Measurements from ENCODE around the gene CDC23.

The CDC23 gene

GRCh38 chr5:138188626-138189025 lies 24.5 kb downstream of the CDC23 start:
- Histone ChIP-seq H3K4me3 (ENCODE audit: low read depth, low read length) (no peak overlapping the region), H3K23ac (ENCODE audit: low read length) (no peak overlapping the region), H2AFZ (ENCODE audit: insufficient read depth, low read length, poor library complexity) (no peak overlapping the region), H2BK12ac (ENCODE audit: low read length) (no peak overlapping the region), H3K18ac (ENCODE audit: low read length) (no peak overlapping the region), H3K4ac (ENCODE audit: low read depth, low read length) (no peak overlapping the region), H2AK5ac (ENCODE audit: low read length) (no peak overlapping the region), H3K79me1 (ENCODE audit: low read length) (no peaks in the 10 kb centered on the region), H3K9me3 (ENCODE audit: insufficient read depth, low read depth, low read length) (no peaks in the 10 kb centered on the region), H4K91ac (ENCODE audit: low read depth, low read length) (no peak overlapping the region), H3K27ac (ENCODE audit: low read depth, low read length) (no peak overlapping the region), H3K14ac (ENCODE audit: low read length) (no peak overlapping the region), H3K4me1 (ENCODE audit: control insufficient read depth in 1 of 2, insufficient read depth in 2 of 2, low read length in 2 of 2) (no peaks in the 10 kb centered on the region), H3K9ac (ENCODE audit: low read length) (no peak overlapping the region), H2BK5ac (ENCODE audit: low read depth, low read length, poor library complexity) (no peak overlapping the region), H4K8ac (ENCODE audit: low read depth, low read length) (no peak overlapping the region), H3K36me3 (ENCODE audit: control insufficient read depth in 1 of 2, insufficient read depth in 2 of 2, low read length in 2 of 2) (peaks cover 34 to 54% of the 10 kb centered on the region in 2 experiments), H2BK120ac (ENCODE audit: insufficient read depth, low read length, poor library complexity) (no peak overlapping the region), H4K12ac (ENCODE audit: low read depth, low read length) (no peak overlapping the region), H3K4me2 (ENCODE audit: low read length) (no peak overlapping the region), H3K27me3 (ENCODE audit: insufficient read depth, low read length) (no peaks in the 10 kb centered on the region), H3K79me2 (ENCODE audit: control insufficient read depth, insufficient read depth, low read length, poor library complexity) (no peaks in the 10 kb centered on the region)
- WGBS (ENCODE audit: extremely low coverage, insufficient coverage, insufficient read length) = no CpG with 5 or more reads among the region's 3 CpGs
- no peak for DNase-seq

GRCh38 chr5:138186002-138186447 lies 27.1 kb downstream of the CDC23 start:
- no peak overlapping the region for H3K27ac ChIP-seq (ENCODE audit: low read depth, low read length)
- no peaks in the 10 kb centered on the region for H3K79me1 ChIP-seq (ENCODE audit: low read length)
- no peaks in the 10 kb centered on the region for H3K79me2 ChIP-seq (ENCODE audit: control insufficient read depth, insufficient read depth, low read length, poor library complexity)
- H2BK120ac ChIP-seq (ENCODE audit: insufficient read depth, low read length, poor library complexity) = no peak overlapping the region
- no peaks in the 10 kb centered on the region for H3K27me3 ChIP-seq (ENCODE audit: insufficient read depth, low read length)
- H3K36me3 ChIP-seq (ENCODE audit: control insufficient read depth in 1 of 2, insufficient read depth in 2 of 2, low read length in 2 of 2) = peaks cover 42 to 63% of the 10 kb centered on the region in 2 experiments
- H4K12ac ChIP-seq (ENCODE audit: low read depth, low read length) = no peak overlapping the region
- no peaks in the 10 kb centered on the region for H3K9me3 ChIP-seq (ENCODE audit: insufficient read depth, low read depth, low read length)
- no peak overlapping the region for H3K14ac ChIP-seq (ENCODE audit: low read length)
- no peak overlapping the region for H4K8ac ChIP-seq (ENCODE audit: low read depth, low read length)
- peak in 1 of 2 donors; percentile 25 for DNase-seq
- H4K91ac ChIP-seq (ENCODE audit: low read depth, low read length) = no peak overlapping the region
- no peak overlapping the region for H2AFZ ChIP-seq (ENCODE audit: insufficient read depth, low read length, poor library complexity)
- no peaks in the 10 kb centered on the region for H3K4me1 ChIP-seq (ENCODE audit: control insufficient read depth in 1 of 2, insufficient read depth in 2 of 2, low read length in 2 of 2)
- H2BK12ac ChIP-seq (ENCODE audit: low read length) = no peak overlapping the region
- H2BK5ac ChIP-seq (ENCODE audit: low read depth, low read length, poor library complexity) = no peak overlapping the region
- H3K4me3 ChIP-seq (ENCODE audit: low read depth, low read length) = no peak overlapping the region
- H3K4ac ChIP-seq (ENCODE audit: low read depth, low read length) = no peak overlapping the region
- WGBS (ENCODE audit: extremely low coverage, insufficient coverage, insufficient read length) = no CpG with 5 or more reads among the region's 2 CpGs
- H3K9ac ChIP-seq (ENCODE audit: low read length) = no peak overlapping the region
- no peak overlapping the region for H3K23ac ChIP-seq (ENCODE audit: low read length)
- H2AK5ac ChIP-seq (ENCODE audit: low read length) = no peak overlapping the region
- no peak overlapping the region for H3K18ac ChIP-seq (ENCODE audit: low read length)
- H3K4me2 ChIP-seq (ENCODE audit: low read length) = no peak overlapping the region

DNA sequence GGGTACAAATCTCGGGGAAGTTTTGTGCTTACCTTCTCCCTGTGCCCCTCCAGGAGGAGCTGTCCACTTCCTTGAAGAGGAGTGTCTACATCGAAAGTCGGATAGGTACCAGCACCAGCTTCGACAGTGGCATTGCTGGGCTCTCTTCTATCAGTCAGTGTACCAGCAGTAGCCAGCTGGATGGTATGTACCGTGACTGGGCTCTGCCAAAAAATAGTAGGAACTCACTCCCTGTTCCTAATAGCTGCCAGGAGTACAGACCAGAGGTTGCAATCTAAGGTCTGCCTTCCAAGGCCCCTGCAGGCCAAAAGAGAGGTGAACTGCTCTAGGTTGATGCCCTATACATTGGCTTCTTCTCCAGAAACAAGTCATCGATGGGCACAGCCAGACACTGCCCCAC lies 30.3 kb downstream of the CDC23 start:
- Histone ChIP-seq H2BK120ac (ENCODE audit: insufficient read depth, low read length, poor library complexity) (no peak overlapping the region), H3K14ac (ENCODE audit: low read length) (no peak overlapping the region), H3K4ac (ENCODE audit: low read depth, low read length) (no peak overlapping the region), H2AFZ (ENCODE audit: insufficient read depth, low read length, poor library complexity) (no peak overlapping the region), H3K27me3 (ENCODE audit: insufficient read depth, low read length) (no peaks in the 10 kb centered on the region), H3K23ac (ENCODE audit: low read length) (no peak overlapping the region), H4K8ac (ENCODE audit: low read depth, low read length) (no peak overlapping the region), H3K4me1 (ENCODE audit: control insufficient read depth in 1 of 2, insufficient read depth in 2 of 2, low read length in 2 of 2) (no peaks in the 10 kb centered on the region), H3K9me3 (ENCODE audit: insufficient read depth, low read depth, low read length) (no peaks in the 10 kb centered on the region), H3K9ac (ENCODE audit: low read length) (no peak overlapping the region), H3K79me2 (ENCODE audit: control insufficient read depth, insufficient read depth, low read length, poor library complexity) (peaks cover 3% of the 10 kb centered on the region), H3K4me3 (ENCODE audit: low read depth, low read length) (no peak overlapping the region), H3K79me1 (ENCODE audit: low read length) (peaks cover 1% of the 10 kb centered on the region), H2AK5ac (ENCODE audit: low read length) (no peak overlapping the region), H2BK12ac (ENCODE audit: low read length) (no peak overlapping the region), H3K27ac (ENCODE audit: low read depth, low read length) (no peak overlapping the region), H3K36me3 (ENCODE audit: control insufficient read depth in 1 of 2, insufficient read depth in 2 of 2, low read length in 2 of 2) (peaks cover 34 to 52% of the 10 kb centered on the region in 2 experiments), H3K4me2 (ENCODE audit: low read length) (no peak overlapping the region), H4K91ac (ENCODE audit: low read depth, low read length) (no peak overlapping the region), H4K12ac (ENCODE audit: low read depth, low read length) (no peak overlapping the region), H3K18ac (ENCODE audit: low read length) (no peak overlapping the region), H2BK5ac (ENCODE audit: low read depth, low read length, poor library complexity) (no peak overlapping the region)
- no peak for DNase-seq
- no CpG with 5 or more reads among the region's 6 CpGs for WGBS (ENCODE audit: extremely low coverage, insufficient coverage, insufficient read length)

DNA sequence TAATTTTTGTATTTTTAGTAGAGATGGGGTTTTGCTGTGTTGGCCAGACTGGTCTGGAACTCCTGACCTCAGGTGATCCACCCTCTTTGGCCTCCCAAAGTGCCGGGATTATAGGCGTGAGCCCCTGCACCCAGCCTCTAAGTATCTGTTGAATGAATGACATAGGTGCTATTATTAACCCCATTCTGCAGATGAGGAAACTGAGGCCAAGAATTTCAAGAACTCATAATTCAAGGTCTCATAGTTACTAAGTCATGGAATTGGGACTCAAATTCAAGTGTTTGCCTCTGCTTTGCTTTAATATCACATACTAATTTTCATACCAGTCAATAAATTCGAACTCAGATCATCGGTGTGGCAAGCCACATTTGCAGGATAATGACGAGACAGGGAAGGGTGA lies 32.3 kb downstream of the CDC23 start:
- H3K18ac ChIP-seq (ENCODE audit: low read length) = no peak overlapping the region
- H3K36me3 ChIP-seq (ENCODE audit: control insufficient read depth in 1 of 2, insufficient read depth in 2 of 2, low read length in 2 of 2) = peaks cover 31 to 46% of the 10 kb centered on the region in 2 experiments
- H4K8ac ChIP-seq (ENCODE audit: low read depth, low read length) = no peak overlapping the region
- no peaks in the 10 kb centered on the region for H3K27me3 ChIP-seq (ENCODE audit: insufficient read depth, low read length)
- H3K4ac ChIP-seq (ENCODE audit: low read depth, low read length) = no peak overlapping the region
- no peak overlapping the region for H3K4me3 ChIP-seq (ENCODE audit: low read depth, low read length)
- H3K4me1 ChIP-seq (ENCODE audit: control insufficient read depth in 1 of 2, insufficient read depth in 2 of 2, low read length in 2 of 2) = no peaks in the 10 kb centered on the region
- H2AFZ ChIP-seq (ENCODE audit: insufficient read depth, low read length, poor library complexity) = no peak overlapping the region
- peaks cover 1% of the 10 kb centered on the region for H3K79me1 ChIP-seq (ENCODE audit: low read length)
- H3K79me2 ChIP-seq (ENCODE audit: control insufficient read depth, insufficient read depth, low read length, poor library complexity) = peaks cover 3% of the 10 kb centered on the region
- DNase-seq = no peak
- H3K14ac ChIP-seq (ENCODE audit: low read length) = no peak overlapping the region
- H4K91ac ChIP-seq (ENCODE audit: low read depth, low read length) = no peak overlapping the region
- H2AK5ac ChIP-seq (ENCODE audit: low read length) = no peak overlapping the region
- no peak overlapping the region for H2BK5ac ChIP-seq (ENCODE audit: low read depth, low read length, poor library complexity)
- no peak overlapping the region for H3K9ac ChIP-seq (ENCODE audit: low read length)
- H3K23ac ChIP-seq (ENCODE audit: low read length) = no peak overlapping the region
- H2BK12ac ChIP-seq (ENCODE audit: low read length) = no peak overlapping the region
- H3K9me3 ChIP-seq (ENCODE audit: insufficient read depth, low read depth, low read length) = no peaks in the 10 kb centered on the region
- no peak overlapping the region for H3K4me2 ChIP-seq (ENCODE audit: low read length)
- no peak overlapping the region for H2BK120ac ChIP-seq (ENCODE audit: insufficient read depth, low read length, poor library complexity)
- no peak overlapping the region for H4K12ac ChIP-seq (ENCODE audit: low read depth, low read length)
- no peak overlapping the region for H3K27ac ChIP-seq (ENCODE audit: low read depth, low read length)
- no CpG with 5 or more reads among the region's 5 CpGs for WGBS (ENCODE audit: extremely low coverage, insufficient coverage, insufficient read length)

Data from trophoblast cell (in vitro differentiated cells and primary cell).